HG03439 (cell line): Measurements from ENCODE around the gene SLC15A2.

Experiments
- ATAC-seq: cut with Tn5 transposase; IDR thresholded peaks from one replicate; pipeline ENCODE4 v1.9.1; 2021; ENCODE audit warnings: mild to moderate bottlenecking, moderate library complexity; ENCODE audit not compliant: unreplicated experiment

SLC15A2 gene

GRCh38 chr3:121979734-121980449 lies 85.7 kb downstream of the SLC15A2 start:
- ATAC-seq, result no peak

DNA sequence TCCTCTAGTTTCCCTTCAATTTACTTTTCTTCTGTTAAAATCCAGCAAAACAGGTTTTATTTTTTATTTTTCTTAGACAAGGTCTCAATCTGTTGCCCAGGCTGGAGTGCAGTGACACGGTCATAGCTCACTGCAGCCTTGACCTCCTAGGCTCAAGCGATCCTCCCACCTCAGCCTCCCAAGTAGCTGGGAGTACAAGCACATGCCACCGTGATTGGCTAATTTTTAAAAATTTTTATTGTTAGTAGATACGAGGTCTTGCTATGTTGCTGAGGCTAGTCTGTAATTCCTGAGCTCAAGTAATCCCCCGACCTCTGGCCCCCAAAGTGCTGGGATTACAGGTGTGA lies 86.2 kb downstream of the SLC15A2 start:
- no peak for ATAC-seq

GRCh38 chr3:121981473-121981872 lies 87.3 kb downstream of the SLC15A2 start:
- ATAC-seq, result no peak

DNA sequence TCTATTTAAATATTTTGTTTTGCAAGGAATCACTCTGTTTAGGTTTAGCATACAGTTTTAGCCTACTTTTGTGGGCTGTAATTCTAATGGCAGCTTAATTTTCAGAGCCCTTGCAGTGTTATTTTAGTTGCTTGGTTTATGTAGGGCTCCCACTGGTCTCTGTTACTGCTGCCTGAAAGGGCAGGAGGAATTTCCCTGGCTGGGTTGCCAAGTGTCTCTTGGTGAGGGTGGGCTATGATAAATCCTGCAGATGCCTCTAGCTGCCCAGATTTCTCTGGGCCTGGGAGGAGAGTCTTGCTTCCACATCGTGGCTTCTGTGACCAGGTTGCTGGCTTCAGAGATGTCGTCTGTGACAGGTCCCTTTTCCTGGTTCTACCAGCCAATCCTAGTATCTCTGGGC lies 91.6 kb downstream of the SLC15A2 start:
- no peak for ATAC-seq

DNA sequence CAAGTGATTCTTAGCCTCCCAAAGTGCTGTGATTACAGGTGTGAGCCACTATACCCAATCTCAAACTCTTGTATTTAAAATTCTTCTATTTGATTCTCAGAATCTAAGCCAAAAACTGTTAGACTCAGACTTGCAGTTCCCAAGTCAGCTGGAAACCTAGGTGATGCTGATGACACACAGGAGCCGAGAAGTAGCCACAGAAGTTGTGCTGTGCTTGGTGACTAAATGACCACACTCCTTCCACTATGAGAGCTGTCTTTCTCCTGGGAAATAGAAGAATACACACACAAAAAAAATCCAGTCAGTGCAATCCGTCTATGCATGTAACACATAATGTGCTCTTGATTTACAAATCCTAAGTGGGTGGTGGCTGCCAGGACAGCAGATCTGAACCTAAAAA lies 93.9 kb downstream of the SLC15A2 start:
- no peak for ATAC-seq

DNA sequence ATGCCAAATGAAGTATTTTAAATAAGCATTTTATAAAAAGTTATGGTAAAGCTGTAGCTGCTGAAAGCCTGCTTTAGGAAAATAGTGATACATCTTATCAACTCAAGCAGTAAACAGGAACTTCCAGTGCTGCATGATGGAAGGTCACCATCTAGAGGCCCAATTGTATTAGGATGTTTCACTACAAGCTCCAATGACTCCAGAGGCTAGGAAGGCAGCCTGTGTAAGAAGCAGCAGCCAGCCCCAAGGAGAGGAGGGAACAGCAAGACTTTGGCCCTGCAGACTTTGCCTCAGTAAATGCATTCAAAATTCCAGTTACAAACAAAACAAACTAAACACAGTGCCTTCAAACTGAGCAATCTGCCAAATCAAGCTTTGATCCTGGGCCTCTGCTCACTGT lies 95.7 kb downstream of the SLC15A2 start:
- no peak for ATAC-seq

DNA sequence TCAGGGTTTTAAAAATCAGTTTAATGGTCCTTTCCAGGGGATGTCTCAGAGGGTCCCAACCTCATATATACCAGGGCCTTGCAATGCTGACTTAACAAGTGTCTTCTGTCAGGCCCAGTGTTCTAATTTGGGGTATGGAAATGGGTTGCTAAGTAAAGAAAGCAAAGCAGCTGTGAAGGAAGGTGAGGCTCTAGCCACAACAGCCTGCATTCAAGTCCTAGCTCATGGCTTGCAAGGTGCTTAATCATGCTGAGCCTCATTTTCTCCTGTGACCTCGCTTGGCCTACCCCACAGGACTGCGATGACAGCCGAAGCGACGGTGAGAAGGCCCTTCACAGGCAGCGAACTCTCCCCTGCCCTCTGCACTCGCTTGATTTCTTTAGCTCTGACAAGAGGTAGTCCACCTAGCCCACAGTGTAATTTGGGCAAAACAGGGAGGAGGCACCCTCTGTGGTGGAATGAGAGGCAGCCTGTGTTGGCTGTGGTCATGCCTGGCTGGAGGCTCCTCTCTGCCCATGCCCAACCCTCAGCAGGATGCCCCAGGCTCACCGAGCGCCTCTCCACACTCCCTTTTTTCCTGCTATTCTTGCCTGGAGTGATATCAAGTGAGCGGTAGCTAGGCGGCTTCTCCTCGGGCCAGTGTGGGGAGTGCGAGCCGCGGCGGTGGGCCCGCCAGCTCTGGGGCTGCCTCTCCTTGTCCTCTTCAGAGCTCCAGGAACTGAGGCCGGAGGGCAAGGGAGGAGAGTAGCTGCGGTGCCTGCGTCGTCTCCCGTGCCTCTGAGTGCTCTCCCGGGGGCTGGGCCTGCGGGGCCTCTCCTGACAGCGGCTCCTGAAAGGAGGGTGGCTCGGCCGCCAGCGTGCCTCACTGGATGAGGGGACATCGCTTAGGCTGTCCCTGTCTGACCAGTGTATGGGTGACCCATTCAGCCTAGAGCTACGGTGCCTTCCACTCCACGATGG lies 98.7 kb downstream of the SLC15A2 start:
- peak; percentile 50 for ATAC-seq
